ENCODE measurements around the gene AMACR.

The AMACR gene

DNA sequence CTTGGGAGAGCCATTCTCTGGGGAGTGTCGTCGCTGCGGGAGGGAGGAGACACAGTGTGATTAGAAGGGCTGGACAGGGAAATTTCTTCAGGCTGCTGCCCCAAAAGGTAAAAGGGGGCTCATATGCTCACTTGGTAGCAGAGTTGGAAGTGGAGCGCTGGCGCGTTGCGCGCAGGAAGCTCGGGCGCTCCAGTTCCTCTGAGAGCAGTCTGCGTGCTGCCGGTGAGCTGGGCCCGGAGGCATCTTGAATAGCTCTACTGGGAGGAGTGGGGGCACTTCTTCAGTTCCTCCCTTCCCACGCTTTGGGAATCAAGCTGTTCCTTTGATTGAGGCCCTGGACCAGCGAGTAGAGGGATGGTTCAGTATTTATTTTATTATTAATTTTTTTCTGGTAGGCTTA is 69.0 kb downstream of the AMACR start:
- H3K4me3 ChIP-seq (ENCODE audit: low read length in 2 of 2) = no peak overlapping the region
- H3K4me1 ChIP-seq (ENCODE audit: control insufficient read depth, insufficient read depth, low read length) = peaks cover 20% of the 10 kb centered on the region
- no peaks in the 10 kb centered on the region for H3K36me3 ChIP-seq (ENCODE audit: control insufficient read depth in 2 of 2, insufficient read depth in 2 of 2, low read length in 2 of 2)
- no peaks in the 10 kb centered on the region for H3K9me3 ChIP-seq (ENCODE audit: control insufficient read depth in 2 of 2, low read length in 2 of 2)
- peaks cover 34 to 45% of the 10 kb centered on the region in 2 donors for H3K27me3 ChIP-seq (ENCODE audit: control insufficient read depth in 1 of 2, insufficient read depth in 2 of 2, low read length in 2 of 2)
- H3K27ac ChIP-seq (ENCODE audit: low read length) = no peak overlapping the region
- no peak overlapping the region for H3K9ac ChIP-seq (ENCODE audit: low read length in 2 of 2)

- H3K9ac ChIP-seq (ENCODE audit: low read length in 2 of 2) = no peak overlapping the region
- H3K9me3 ChIP-seq (ENCODE audit: control insufficient read depth in 2 of 2, low read length in 2 of 2) = no peaks in the 10 kb centered on the region
- H3K27me3 ChIP-seq (ENCODE audit: control insufficient read depth in 1 of 2, insufficient read depth in 2 of 2, low read length in 2 of 2) = peaks cover 34 to 45% of the 10 kb centered on the region in 2 donors
- no peak overlapping the region for H3K4me3 ChIP-seq (ENCODE audit: low read length in 2 of 2)
- no peaks in the 10 kb centered on the region for H3K36me3 ChIP-seq (ENCODE audit: control insufficient read depth in 2 of 2, insufficient read depth in 2 of 2, low read length in 2 of 2)
- H3K4me1 ChIP-seq (ENCODE audit: control insufficient read depth, insufficient read depth, low read length) = peaks cover 20% of the 10 kb centered on the region
- no peak overlapping the region for H3K27ac ChIP-seq (ENCODE audit: low read length)
These were observed 69.4 kb downstream of the AMACR start for GRCh38 chr5:33938507-33938796.

DNA sequence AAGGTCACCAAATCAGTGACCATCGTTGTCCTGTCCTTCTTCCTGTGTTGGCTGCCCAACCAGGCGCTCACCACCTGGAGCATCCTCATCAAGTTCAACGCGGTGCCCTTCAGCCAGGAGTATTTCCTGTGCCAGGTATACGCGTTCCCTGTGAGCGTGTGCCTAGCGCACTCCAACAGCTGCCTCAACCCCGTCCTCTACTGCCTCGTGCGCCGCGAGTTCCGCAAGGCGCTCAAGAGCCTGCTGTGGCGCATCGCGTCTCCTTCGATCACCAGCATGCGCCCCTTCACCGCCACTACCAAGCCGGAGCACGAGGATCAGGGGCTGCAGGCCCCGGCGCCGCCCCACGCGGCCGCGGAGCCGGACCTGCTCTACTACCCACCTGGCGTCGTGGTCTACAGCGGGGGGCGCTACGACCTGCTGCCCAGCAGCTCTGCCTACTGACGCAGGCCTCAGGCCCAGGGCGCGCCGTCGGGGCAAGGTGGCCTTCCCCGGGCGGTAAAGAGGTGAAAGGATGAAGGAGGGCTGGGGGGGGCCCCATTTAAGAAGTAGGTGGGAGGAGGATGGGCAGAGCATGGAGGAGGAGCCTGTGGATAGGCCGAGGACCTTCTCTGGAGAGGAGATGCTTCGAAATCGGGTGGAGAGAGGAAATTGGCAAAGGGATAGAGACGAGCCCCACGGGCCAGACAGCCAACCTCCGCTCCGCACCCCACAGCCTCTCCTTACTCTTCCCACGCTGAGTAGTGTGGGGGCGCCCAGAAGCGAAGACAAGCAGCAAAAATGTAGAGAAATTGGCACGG is 69.9 kb downstream of the AMACR start:
- Histone ChIP-seq H3K27me3 (ENCODE audit: control insufficient read depth in 1 of 2, insufficient read depth in 2 of 2, low read length in 2 of 2) (peaks cover 34 to 45% of the 10 kb centered on the region in 2 donors), H3K9me3 (ENCODE audit: control insufficient read depth in 2 of 2, low read length in 2 of 2) (no peaks in the 10 kb centered on the region), H3K27ac (ENCODE audit: low read length) (no peak overlapping the region)

GRCh38 chr5:33937017-33937706 is 70.7 kb downstream of the AMACR start:
- Histone ChIP-seq H3K4me1 (ENCODE audit: control insufficient read depth, insufficient read depth, low read length) (peaks cover 20% of the 10 kb centered on the region), H3K36me3 (ENCODE audit: control insufficient read depth in 2 of 2, insufficient read depth in 2 of 2, low read length in 2 of 2) (no peaks in the 10 kb centered on the region), H3K9me3 (ENCODE audit: control insufficient read depth in 2 of 2, low read length in 2 of 2) (no peaks in the 10 kb centered on the region), H3K27me3 (ENCODE audit: control insufficient read depth in 1 of 2, insufficient read depth in 2 of 2, low read length in 2 of 2) (peaks cover 34 to 42% of the 10 kb centered on the region in 2 donors), H3K9ac (ENCODE audit: low read length in 2 of 2) (no peak overlapping the region), H3K27ac (ENCODE audit: low read length) (no peak overlapping the region), H3K4me3 (ENCODE audit: low read length in 2 of 2) (peak overlapping the region; percentile 47 to 73)

More for the DNA sequence above, 69.9 kb downstream of the AMACR start:
- Histone ChIP-seq H3K9ac (ENCODE audit: low read length in 2 of 2) (no peak overlapping the region), H3K36me3 (ENCODE audit: control insufficient read depth in 2 of 2, insufficient read depth in 2 of 2, low read length in 2 of 2) (no peaks in the 10 kb centered on the region), H3K4me1 (ENCODE audit: control insufficient read depth, insufficient read depth, low read length) (peaks cover 20% of the 10 kb centered on the region), H3K4me3 (ENCODE audit: low read length in 2 of 2) (no peak overlapping the region)

DNA sequence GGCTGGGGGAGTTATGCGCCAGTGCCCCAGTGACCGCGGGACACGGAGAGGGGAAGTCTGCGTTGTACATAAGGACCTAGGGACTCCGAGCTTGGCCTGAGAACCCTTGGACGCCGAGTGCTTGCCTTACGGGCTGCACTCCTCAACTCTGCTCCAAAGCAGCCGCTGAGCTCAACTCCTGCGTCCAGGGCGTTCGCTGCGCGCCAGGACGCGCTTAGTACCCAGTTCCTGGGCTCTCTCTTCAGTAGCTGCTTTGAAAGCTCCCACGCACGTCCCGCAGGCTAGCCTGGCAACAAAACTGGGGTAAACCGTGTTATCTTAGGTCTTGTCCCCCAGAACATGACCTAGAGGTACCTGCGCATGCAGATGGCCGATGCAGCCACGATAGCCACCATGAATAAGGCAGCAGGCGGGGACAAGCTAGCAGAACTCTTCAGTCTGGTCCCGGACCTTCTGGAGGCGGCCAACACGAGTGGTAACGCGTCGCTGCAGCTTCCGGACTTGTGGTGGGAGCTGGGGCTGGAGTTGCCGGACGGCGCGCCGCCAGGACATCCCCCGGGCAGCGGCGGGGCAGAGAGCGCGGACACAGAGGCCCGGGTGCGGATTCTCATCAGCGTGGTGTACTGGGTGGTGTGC is 71.4 kb downstream of the AMACR start, which contains the start of gene RXFP3:
RXFP3 (plus strand) TSS at position 6 of the 636 bp plus-strand sequence; CDS start at position 361, 355 bp downstream.
- Histone ChIP-seq H3K27ac (ENCODE audit: low read length) (no peak within 1 kb of the TSS), H3K36me3 (ENCODE audit: control insufficient read depth in 2 of 2, insufficient read depth in 2 of 2, low read length in 2 of 2) (no peaks in the 10 kb centered on the region), H3K9ac (ENCODE audit: low read length in 2 of 2) (no peak within 1 kb of the TSS), H3K27me3 (ENCODE audit: control insufficient read depth in 1 of 2, insufficient read depth in 2 of 2, low read length in 2 of 2) (peaks cover 34 to 36% of the 10 kb centered on the region in 2 donors), H3K4me1 (ENCODE audit: control insufficient read depth, insufficient read depth, low read length) (peaks cover 20% of the 10 kb centered on the region), H3K4me3 (ENCODE audit: low read length in 2 of 2) (peak within 1 kb of the TSS; percentile 47 to 73), H3K9me3 (ENCODE audit: control insufficient read depth in 2 of 2, low read length in 2 of 2) (no peaks in the 10 kb centered on the region)

Data from stomach smooth muscle (tissue), 2 donors.